ENCODE data around the gene IMMP2L. TPM values are rescaled to one million over a fixed set of nuclear protein-coding genes. Genes with fewer than 3 reads are reported as not detected.
A peak's percentile ranks its signal among the peaks of the same experiment; 100 is the strongest.

IMMP2L gene
- total RNA-seq, 6 experiments from 2014 or later = 14.2 to 25.3 (median 19.7) TPM

DNA sequence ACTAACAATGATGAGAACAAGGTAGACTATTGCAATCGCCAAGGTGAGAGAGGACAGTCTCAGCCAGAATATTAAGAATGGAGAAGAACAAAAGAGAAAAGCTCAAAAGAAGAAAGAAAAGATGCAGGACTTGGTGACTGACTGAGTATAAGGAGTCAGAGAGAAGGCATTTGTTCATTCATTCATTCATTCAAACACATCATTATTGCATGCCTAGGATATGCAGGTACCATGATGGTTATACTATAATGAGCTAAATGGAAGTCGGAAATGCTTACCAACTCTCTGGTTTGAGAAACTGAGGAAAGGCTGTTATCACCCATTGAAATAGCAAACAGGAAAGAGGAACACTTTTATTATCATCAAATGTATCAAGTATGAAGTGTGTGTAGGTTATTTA lies 180.7 kb downstream of the IMMP2L start:
- no peaks in the 10 kb centered on the region for H3K27me3 ChIP-seq
- 91% methylated on average over 1 of the region's 2 CpGs for WGBS (ENCODE audit: insufficient coverage, low coverage, low lambda C conversion rate, missing lambda C conversion rate)
- no peaks in the 10 kb centered on the region for H3K9me3 ChIP-seq
- H3K4me3 ChIP-seq = no peak overlapping the region
- intact Hi-C loops (cut with DNase I) = no loop called here
- H3K36me3 ChIP-seq = no peaks in the 10 kb centered on the region
- DNase-seq = no peak
- H3K27ac ChIP-seq = no peak overlapping the region
- TF ChIP-seq CTCF (IDR thresholded peaks at IDR 0.05) (no peak), POLR2A (IDR thresholded peaks at IDR 0.05) (no peak)
- peaks cover 0 to 9% (median 0%) of the 10 kb centered on the region in 4 donors for H3K4me1 ChIP-seq
- no peak for ATAC-seq

DNA sequence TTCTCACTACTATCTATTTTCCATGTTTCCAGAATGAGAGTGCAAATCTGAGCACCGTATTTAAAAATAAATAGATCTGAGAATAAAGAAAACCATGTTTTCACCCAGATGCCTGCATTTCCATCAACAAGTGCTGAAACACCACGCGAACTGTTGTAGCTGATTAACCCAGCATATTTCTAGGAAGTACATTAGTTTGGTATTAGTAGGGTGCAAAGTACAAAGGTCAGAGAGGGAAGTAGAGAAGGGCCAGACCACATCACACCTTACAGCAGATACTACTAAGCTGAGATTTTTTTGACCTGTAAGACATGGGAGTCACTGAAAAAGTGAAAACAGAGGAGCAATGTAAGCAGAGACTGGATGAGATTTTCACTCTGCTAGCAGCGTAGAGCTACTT lies 181.3 kb downstream of the IMMP2L start:
- H3K9me3 ChIP-seq = no peaks in the 10 kb centered on the region
- no peak overlapping the region for H3K4me3 ChIP-seq
- WGBS (ENCODE audit: insufficient coverage, low coverage, low lambda C conversion rate, missing lambda C conversion rate) = 43% methylated on average over 4 of the region's 4 CpGs
- no peaks in the 10 kb centered on the region for H3K36me3 ChIP-seq
- ATAC-seq (peak; percentile 82 to 95 (median 84)), DNase-seq (no peak)
- intact Hi-C loops (cut with DNase I) = no loop called here
- no peak overlapping the region for H3K27ac ChIP-seq
- TF ChIP-seq POLR2A (IDR thresholded peaks at IDR 0.05) (no peak), CTCF (IDR thresholded peaks at IDR 0.05) (no peak)
- no peaks in the 10 kb centered on the region for H3K27me3 ChIP-seq
- peaks cover 0 to 9% (median 0%) of the 10 kb centered on the region in 4 donors for H3K4me1 ChIP-seq

GRCh38 chr7:111374027-111374426 lies 188.3 kb downstream of the IMMP2L start:
- Histone ChIP-seq H3K4me1 (no peaks in the 10 kb centered on the region), H3K27me3 (no peaks in the 10 kb centered on the region), H3K9me3 (no peaks in the 10 kb centered on the region), H3K4me3 (no peak overlapping the region), H3K36me3 (no peaks in the 10 kb centered on the region), H3K27ac (no peak overlapping the region)
- DNase-seq (no peak), ATAC-seq (no peak)
- no peak for TF ChIP-seq CTCF (IDR thresholded peaks at IDR 0.05)
- TF ChIP-seq POLR2A (IDR thresholded peaks at IDR 0.05) = no peak
- intact Hi-C loops (cut with DNase I) = no loop called here

GRCh38 chr7:111371437-111371836 lies 190.9 kb downstream of the IMMP2L start:
- Histone ChIP-seq H3K36me3 (no peaks in the 10 kb centered on the region), H3K4me1 (no peaks in the 10 kb centered on the region), H3K4me3 (no peak overlapping the region), H3K27ac (no peak overlapping the region), H3K27me3 (no peaks in the 10 kb centered on the region), H3K9me3 (no peaks in the 10 kb centered on the region)
- DNase-seq (no peak), ATAC-seq (no peak)
- TF ChIP-seq CTCF (IDR thresholded peaks at IDR 0.05) = no peak
- TF ChIP-seq POLR2A (IDR thresholded peaks at IDR 0.05) = no peak
- WGBS (ENCODE audit: insufficient coverage, low coverage, low lambda C conversion rate, missing lambda C conversion rate) = 91% methylated on average over 1 of the region's 1 CpG
- intact Hi-C loops (cut with DNase I) = no loop called here

DNA sequence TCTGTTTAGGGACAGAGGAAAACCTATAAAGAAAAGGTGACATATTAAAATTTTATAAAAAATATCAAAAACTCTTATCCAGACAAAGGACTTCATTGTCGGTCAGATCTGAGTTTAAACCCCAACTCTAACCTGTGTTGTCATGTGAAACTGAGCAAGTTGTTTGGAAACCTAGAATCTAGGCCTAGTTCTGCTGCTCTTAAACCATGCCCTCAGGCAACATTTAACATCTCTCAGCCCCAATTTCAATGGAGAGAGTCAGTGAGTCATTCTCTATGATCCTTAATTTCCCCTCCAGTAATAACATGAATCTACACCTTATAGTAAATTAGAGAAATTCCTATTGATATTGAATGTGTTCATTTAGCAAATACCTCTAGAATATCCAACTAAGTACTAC lies 192.3 kb downstream of the IMMP2L start:
- H3K4me1 ChIP-seq = no peaks in the 10 kb centered on the region
- ATAC-seq (no peak), DNase-seq (no peak)
- H3K27me3 ChIP-seq = no peaks in the 10 kb centered on the region
- H3K36me3 ChIP-seq = no peaks in the 10 kb centered on the region
- H3K4me3 ChIP-seq = no peak overlapping the region
- WGBS (ENCODE audit: insufficient coverage, low coverage, low lambda C conversion rate, missing lambda C conversion rate) = 100% methylated on average over 1 of the region's 1 CpG
- H3K27ac ChIP-seq = no peak overlapping the region
- TF ChIP-seq CTCF (IDR thresholded peaks at IDR 0.05) (no peak), POLR2A (IDR thresholded peaks at IDR 0.05) (no peak)
- H3K9me3 ChIP-seq = no peaks in the 10 kb centered on the region
- intact Hi-C loops (cut with DNase I) = no loop called here

All from right lobe of liver (tissue), 6 donors.